Heart right ventricle (tissue), 16 donors: ENCODE measurements around the gene CALHM5. TPM values are rescaled to one million over a fixed set of nuclear protein-coding genes. Genes with fewer than 3 reads are reported as not detected.

ENCODE experiments used
- ATAC-seq, 8 donors: fragments of 200-7000 bp; cut with Tn5 transposase; one replicate each; pipeline ENCODE4 v1.9.1; 2020; ENCODE audit warnings: mild to moderate bottlenecking in 8 of 8, moderate library complexity in 8 of 8, moderate number of reproducible peaks in 1 of 8
- DNase-seq, 2 donors: peaks; one replicate each; pipeline ENCODE4 v3.0.0-alpha.2; 2020
- H3K27ac ChIP-seq, 10 donors: fragments of 200-600 bp; sonication (generic) in 2 of 10; one replicate each; pipeline versions ENCODE4 v1.5.0 to v1.8.0; 2020 to 2022; ENCODE audit warnings: mild to moderate bottlenecking in 3 of 10
- H3K27me3 ChIP-seq, 7 donors: fragments of 200-600 bp; one replicate each; pipeline ENCODE4 v1.8.0; 2021 to 2022; ENCODE audit warnings: mild to moderate bottlenecking in 2 of 7
- H3K36me3 ChIP-seq, 9 donors: fragments of 200-600 bp; sonication (generic) in 1 of 9; one replicate each; pipeline versions ENCODE4 v1.5.0 to v1.8.0; 2020 to 2022; ENCODE audit warnings: mild to moderate bottlenecking in 2 of 9
- H3K4me1 ChIP-seq, 9 donors: fragments of 200-600 bp; sonication (generic) in 1 of 9; one replicate each; pipeline versions ENCODE4 v1.5.0 to v1.8.0; 2020 to 2022; ENCODE audit warnings: mild to moderate bottlenecking in 4 of 9
- H3K4me3 ChIP-seq, 10 donors: fragments of 200-600 bp; sonication (generic) in 2 of 10; one replicate each; pipeline versions ENCODE4 v1.5.0 to v1.8.0; 2020 to 2022; ENCODE audit warnings: mild to moderate bottlenecking in 7 of 10, moderate library complexity in 2 of 10
- H3K9me3 ChIP-seq, 11 donors: fragments of 200-600 bp in 10 of 11; sonication (generic) in 2 of 11; one replicate each; pipeline versions ENCODE4 v1.5.0 to v1.8.0; 2013 to 2022; ENCODE audit warnings: mild to moderate bottlenecking in 2 of 11, control low read depth in 1 of 11, moderate library complexity in 1 of 11
- WGBS, 2 donors: extraction: QIAGEN DNeasy Blood & Tissue Kit; methylation state at CpG; one replicate each; pipeline ENCODE4 v1.1.7; 2013; ENCODE audit warnings: inconsistent platforms in 1 of 2; 5-methylcytosine and 5-hydroxymethylcytosine counted together
- intact Hi-C, 10 donors: fragments of 100-400 bp; cut with DNase I; formaldehyde crosslinking; loops; one replicate each; pipeline versions ENCODE4 v1.11.1 to v1.14.2; 2022
- polyA plus RNA-seq, 2 donors: library from polyadenylated mRNA; stranded (reverse); fragments of 200-250 nt; gene quantifications; one replicate each; pipeline ENCODE4 v1.2.3, GENCODE V29; 2013
- total RNA-seq, 10 donors: library from RNA; stranded (reverse); fragmentation: NEBNext Ultra II Directional in 3 of 10; extraction: Animal tissue kit (Norgen Biotek cat#: 25700) in 3 of 10; gene quantifications; one replicate each; pipeline versions ENCODE4 v1.2.1 to v1.2.4, GENCODE V29; 2021 to 2023
- TF ChIP-seq, protein P1 (sequence below), 9 donors: fragments of 200-600 bp; sonication (generic) in 2 of 9; IDR thresholded peaks; one replicate each; pipeline versions ENCODE4 v1.5.0 to v1.8.0; 2021 to 2022; ENCODE audit warnings: antibody characterized with exemption in 9 of 9, mild to moderate bottlenecking in 5 of 9, moderate library complexity in 1 of 9
- donor health status: Arrhythmogenic right ventricular cardiomyopathy.
- donor health status: ischemic (EF 13 %, LVEDD 7.1; RV severe dilation, severe dysfunction).
- donor health status: healthy with polysubstance abuse.
- donor health status: DM: no; HTN: yes; CAD: no.
- donor health status: DM: no; HTN: no; CAD: no.
- donor health status: ischemic (EF 25% LVEDD 6.9; RV normal size, moderate dysfunction).
- donor health status: ischemic (EF 25% LVEDD 5.7; RV mildly dilated, moderate dysfunction).
- donor health status: healthy.
- donor health status: DM: yes; HTN: yes; CAD: no.
- donor health status: Ischemic cardiomyopathy.
- donor health status: ischemic (EF 35%, LVEDD 5.7; RV mildly dilated, moderate dysfunction).
- donor health status: nonischemic (EF 11% LVEDD 7.7; RV severe dilation, severe dysfunction).
- donor health status: DM: yes; HTN: yes; CAD: no.
- donor health status: PGD.
- donor health status: ischemic (EF 29% LVEDD 5.4; RV normal size, mild dysfunction).
- donor health status: nonischemic (EF 23%, LVEDD 6.1; RV moderate dilation, normal function).

Gene CALHM5
- total and polyA plus RNA-seq, 12 donors, result 1.1 to 2.8 (median 1.4) TPM

DNA sequence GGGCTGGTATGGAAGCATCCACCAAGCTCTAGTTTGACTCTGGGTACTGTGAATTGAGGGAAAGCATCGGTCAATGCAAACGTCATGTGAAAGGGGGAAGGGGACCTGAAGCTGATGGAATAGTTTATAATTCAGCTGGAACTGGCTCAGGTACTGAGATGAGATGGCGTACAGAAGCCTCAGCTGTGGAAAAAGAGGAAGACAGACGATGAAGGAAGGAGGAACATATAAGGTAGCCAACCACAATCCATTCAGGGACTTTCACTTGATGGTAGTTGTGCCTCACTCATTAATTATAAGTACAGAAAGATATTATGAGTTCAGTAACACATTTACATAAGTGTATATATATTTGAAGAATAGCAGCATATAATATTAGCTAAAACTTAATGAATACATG, 2.7 kb downstream of the CALHM5 start:
- TF ChIP-seq, protein P1, sequence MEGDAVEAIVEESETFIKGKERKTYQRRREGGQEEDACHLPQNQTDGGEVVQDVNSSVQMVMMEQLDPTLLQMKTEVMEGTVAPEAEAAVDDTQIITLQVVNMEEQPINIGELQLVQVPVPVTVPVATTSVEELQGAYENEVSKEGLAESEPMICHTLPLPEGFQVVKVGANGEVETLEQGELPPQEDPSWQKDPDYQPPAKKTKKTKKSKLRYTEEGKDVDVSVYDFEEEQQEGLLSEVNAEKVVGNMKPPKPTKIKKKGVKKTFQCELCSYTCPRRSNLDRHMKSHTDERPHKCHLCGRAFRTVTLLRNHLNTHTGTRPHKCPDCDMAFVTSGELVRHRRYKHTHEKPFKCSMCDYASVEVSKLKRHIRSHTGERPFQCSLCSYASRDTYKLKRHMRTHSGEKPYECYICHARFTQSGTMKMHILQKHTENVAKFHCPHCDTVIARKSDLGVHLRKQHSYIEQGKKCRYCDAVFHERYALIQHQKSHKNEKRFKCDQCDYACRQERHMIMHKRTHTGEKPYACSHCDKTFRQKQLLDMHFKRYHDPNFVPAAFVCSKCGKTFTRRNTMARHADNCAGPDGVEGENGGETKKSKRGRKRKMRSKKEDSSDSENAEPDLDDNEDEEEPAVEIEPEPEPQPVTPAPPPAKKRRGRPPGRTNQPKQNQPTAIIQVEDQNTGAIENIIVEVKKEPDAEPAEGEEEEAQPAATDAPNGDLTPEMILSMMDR (IDR thresholded peaks at IDR 0.05), result no peak
- peak overlapping the region in 6 of 10 donors; percentile 43 to 60 (median 58) for H3K4me3 ChIP-seq
- ATAC-seq (no peak), DNase-seq (no peak)
- H3K27me3 ChIP-seq, result no peaks in the 10 kb centered on the region
- peaks cover 0 to 30% (median 14%) of the 10 kb centered on the region in 9 donors for H3K4me1 ChIP-seq
- H3K36me3 ChIP-seq, result peaks cover 0 to 39% (median 6%) of the 10 kb centered on the region in 9 donors
- intact Hi-C loops, result no loop called here
- peaks cover 0 to 6% (median 0%) of the 10 kb centered on the region in 11 donors for H3K9me3 ChIP-seq
- H3K27ac ChIP-seq, result no peak overlapping the region
- WGBS, 2 donors, result 85 to 88% methylated on average over 4 of the region's 4 CpGs

DNA sequence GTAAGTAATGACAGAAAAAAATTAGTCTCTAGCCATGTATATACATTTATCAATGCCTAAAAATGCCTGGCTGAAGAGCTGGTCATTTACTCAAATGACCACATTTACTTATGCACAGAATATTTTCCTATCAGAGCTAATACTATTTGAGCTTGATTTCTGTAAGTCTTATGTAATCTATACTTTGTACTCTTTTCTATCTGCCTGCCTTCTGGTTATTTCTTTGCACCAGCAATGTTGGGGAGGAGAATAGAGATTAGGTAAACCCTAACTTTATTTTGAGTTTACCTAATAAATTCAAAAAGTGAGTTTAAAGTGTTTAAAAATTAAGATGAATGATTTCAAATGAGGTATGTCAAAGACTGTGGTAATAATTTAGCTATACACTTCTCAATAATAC, 3.7 kb downstream of the CALHM5 start:
- Histone ChIP-seq H3K4me1 (peaks cover 0 to 34% (median 14%) of the 10 kb centered on the region in 9 donors), H3K9me3 (no peaks in the 10 kb centered on the region), H3K27ac (no peak overlapping the region), H3K27me3 (no peaks in the 10 kb centered on the region), H3K4me3 (no peak overlapping the region), H3K36me3 (peaks cover 0 to 47% (median 6%) of the 10 kb centered on the region in 9 donors)
- TF ChIP-seq, protein P1 (IDR thresholded peaks at IDR 0.05), result no peak
- DNase-seq, result no peak
- no peak for ATAC-seq
- intact Hi-C loops, result no loop called here

DNA sequence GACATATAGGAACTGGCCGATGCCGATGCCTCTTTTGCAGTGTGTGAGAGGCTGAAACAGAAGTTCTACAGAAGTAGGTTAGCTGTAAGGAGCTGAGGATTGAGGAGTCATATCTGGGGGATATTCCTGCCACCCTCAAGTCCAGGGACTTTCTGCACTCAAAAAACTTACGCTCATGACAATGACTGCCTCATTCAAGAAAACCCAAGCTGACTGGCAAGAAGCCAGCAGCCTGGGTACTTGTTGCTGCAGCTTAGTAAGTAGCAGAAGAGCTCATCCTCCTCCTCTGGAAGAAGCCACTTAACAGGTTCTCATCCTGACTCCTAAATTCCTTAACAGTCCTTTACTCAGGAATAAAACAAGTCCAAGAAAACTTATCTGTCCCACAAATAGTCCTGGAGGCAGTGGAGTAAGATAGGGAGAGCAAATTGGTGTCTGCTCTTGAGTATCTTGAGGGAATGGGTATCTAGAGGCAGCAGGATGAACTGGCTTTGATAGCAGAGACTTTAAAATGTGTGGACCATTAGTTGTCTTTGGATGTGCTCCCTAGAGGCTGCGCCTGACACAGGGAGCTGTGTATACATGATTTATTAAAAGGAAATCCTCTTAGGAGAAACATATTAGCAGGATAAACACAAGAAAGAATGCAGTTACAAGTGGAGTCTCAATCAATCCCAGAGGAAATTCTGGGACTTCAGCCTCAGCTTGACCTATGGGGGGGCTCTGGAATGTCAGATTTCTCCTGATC, 7.4 kb downstream of the CALHM5 start:
- peak in 1 of 2 donors; percentile 10 for DNase-seq
- Histone ChIP-seq H3K27ac (no peak overlapping the region), H3K4me3 (no peak overlapping the region), H3K4me1 (peaks cover 0 to 24% (median 4%) of the 10 kb centered on the region in 9 donors), H3K36me3 (peaks cover 0 to 47% (median 6%) of the 10 kb centered on the region in 9 donors), H3K27me3 (no peaks in the 10 kb centered on the region), H3K9me3 (no peaks in the 10 kb centered on the region)
- intact Hi-C loops, result no loop called here
- TF ChIP-seq, protein P1 (IDR thresholded peaks at IDR 0.05), result no peak
- 82 to 88% methylated on average over 4 of the region's 4 CpGs for WGBS, 2 donors
- no peak for ATAC-seq

DNA sequence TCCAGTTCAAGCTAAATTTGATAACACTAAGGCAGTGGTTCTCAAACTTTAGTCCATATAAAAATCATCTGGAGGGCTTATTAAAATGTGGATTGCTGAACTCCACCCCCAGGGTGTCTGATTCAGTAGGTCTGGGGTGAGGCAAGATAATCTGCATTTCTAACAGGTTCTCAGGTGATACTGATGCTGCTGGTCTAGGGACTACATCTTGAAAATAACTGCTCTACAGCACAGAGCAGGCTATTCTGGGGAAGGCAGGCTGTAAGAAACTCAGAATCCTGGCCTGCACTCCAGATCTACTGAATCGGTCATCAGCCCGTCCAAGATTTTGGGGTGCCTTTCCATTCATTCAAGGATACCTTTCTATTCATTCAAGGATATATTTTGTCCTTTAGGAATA, 11.5 kb downstream of the CALHM5 start:
- Histone ChIP-seq H3K36me3 (peaks cover 0 to 21% (median 0%) of the 10 kb centered on the region in 9 donors), H3K27ac (no peak overlapping the region), H3K4me1 (peaks cover 0 to 39% (median 8%) of the 10 kb centered on the region in 9 donors), H3K9me3 (no peaks in the 10 kb centered on the region), H3K4me3 (no peak overlapping the region), H3K27me3 (no peaks in the 10 kb centered on the region)
- no peak for DNase-seq
- intact Hi-C loops, result no loop called here
- 92 to 94% methylated on average over 2 of the region's 2 CpGs for WGBS, 2 donors
- TF ChIP-seq, protein P1 (IDR thresholded peaks at IDR 0.05), result no peak
- no peak for ATAC-seq
